OCI-M1 (cell line): ENCODE results near the gene POLD1.

ENCODE experiments used
- DNase-seq: peaks from one replicate; lab custom pipeline; 2025; lab: John Stamatoyannopoulos, UW

POLD1 gene

GRCh38 chr19:50466706-50467039 is 82.5 kb downstream of the POLD1 start:
- DNase-seq, result no peak

GRCh38 chr19:50467566-50467965 is 83.4 kb downstream of the POLD1 start:
- no peak for DNase-seq
